ENCODE data around the gene LOXL1. TPM values are rescaled to one million over a fixed set of nuclear protein-coding genes. Genes with fewer than 3 reads are reported as not detected.
A peak's percentile ranks its signal among the peaks of the same experiment; 100 is the strongest.

The LOXL1 gene
- total and polyA plus RNA-seq, 9 of the 15 experiments (the other 6 are each of a cell fraction or from before 2014, with no cell fraction given) = 0.14 TPM; not detected in 8

DNA sequence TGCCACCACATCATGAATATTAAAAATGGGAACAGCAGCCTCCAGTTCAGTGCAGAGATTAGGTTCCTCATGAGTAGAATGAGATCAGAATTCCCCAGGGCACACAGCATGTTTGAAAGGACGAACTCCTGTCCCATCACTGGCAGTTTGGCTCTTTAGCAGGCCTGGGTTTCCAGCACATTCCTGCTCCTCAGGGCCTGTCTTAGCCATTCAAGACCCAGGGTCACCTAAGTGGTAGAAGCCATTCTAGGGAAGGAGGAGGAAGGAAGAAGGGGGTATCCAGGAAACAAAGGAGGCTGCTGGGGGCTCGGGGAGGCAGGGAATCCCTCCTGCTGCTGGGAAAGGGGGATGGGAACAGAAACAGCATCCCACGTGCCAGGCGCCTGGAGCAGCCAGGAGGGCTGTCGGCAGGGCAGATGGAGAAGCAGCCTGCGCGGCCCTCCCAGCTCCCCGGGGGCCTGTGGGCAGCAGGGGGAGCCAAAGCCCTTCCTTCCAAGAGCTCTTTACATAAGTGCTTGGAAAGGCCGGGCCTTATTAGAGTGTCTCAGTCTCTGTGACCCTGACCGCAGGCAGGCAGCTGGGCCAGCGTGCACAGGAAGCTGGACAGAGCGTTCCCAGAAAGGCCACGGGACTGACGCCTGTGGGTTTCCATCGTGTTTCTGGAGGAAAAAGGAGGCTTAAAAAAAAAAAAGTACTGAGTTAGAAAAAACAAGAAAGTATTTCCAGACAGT is 24.7 kb downstream of the LOXL1 start (continued):
- TF ChIP-seq, protein P1, sequence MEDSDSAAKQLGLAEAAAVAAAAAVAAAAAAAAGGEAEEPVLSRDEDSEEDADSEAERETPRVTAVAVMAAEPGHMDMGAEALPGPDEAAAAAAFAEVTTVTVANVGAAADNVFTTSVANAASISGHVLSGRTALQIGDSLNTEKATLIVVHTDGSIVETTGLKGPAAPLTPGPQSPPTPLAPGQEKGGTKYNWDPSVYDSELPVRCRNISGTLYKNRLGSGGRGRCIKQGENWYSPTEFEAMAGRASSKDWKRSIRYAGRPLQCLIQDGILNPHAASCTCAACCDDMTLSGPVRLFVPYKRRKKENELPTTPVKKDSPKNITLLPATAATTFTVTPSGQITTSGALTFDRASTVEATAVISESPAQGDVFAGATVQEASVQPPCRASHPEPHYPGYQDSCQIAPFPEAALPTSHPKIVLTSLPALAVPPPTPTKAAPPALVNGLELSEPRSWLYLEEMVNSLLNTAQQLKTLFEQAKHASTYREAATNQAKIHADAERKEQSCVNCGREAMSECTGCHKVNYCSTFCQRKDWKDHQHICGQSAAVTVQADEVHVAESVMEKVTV (CRISPR knock-in tag; IDR thresholded peaks at IDR 0.05) = peak; percentile 49; the same call in 1 of the 2 replicates
- TF ChIP-seq, protein P2, sequence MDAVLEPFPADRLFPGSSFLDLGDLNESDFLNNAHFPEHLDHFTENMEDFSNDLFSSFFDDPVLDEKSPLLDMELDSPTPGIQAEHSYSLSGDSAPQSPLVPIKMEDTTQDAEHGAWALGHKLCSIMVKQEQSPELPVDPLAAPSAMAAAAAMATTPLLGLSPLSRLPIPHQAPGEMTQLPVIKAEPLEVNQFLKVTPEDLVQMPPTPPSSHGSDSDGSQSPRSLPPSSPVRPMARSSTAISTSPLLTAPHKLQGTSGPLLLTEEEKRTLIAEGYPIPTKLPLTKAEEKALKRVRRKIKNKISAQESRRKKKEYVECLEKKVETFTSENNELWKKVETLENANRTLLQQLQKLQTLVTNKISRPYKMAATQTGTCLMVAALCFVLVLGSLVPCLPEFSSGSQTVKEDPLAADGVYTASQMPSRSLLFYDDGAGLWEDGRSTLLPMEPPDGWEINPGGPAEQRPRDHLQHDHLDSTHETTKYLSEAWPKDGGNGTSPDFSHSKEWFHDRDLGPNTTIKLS (IDR thresholded peaks at IDR 0.05; ENCODE audit: borderline replicate concordance, low read depth) = no peak
- TF ChIP-seq SMARCC2 (IDR thresholded peaks at IDR 0.05; ENCODE audit: low read depth) (no peak), PRPF4 (IDR thresholded peaks at IDR 0.05; ENCODE audit: insufficient read depth, low read depth, low read length, poor library complexity, severe bottlenecking) (no peak), CSDE1 (IDR thresholded peaks at IDR 0.05) (no peak), ZNF217 (CRISPR knock-in tag; IDR thresholded peaks at IDR 0.05) (no peak), L3MBTL2 (IDR thresholded peaks at IDR 0.05) (peak; percentile 51; the same call in 1 of the 2 replicates), MCM2 (IDR thresholded peaks at IDR 0.05; ENCODE audit: low read depth) (no peak), JUN (IDR thresholded peaks at IDR 0.05; ENCODE audit: borderline replicate concordance, low read depth, low read length) (no peak), JUN (CRISPR knock-in tag; IDR thresholded peaks at IDR 0.05; ENCODE audit: borderline replicate concordance) (no peak), HNRNPH1 (optimal IDR thresholded peaks at IDR 0.05; ENCODE audit: low read depth, low read length) (no peak), POLR2AphosphoS5 (IDR thresholded peaks at IDR 0.05; ENCODE audit: control insufficient read depth, insufficient read depth, low read depth, low read length) (no peak), SMARCE1 (IDR thresholded peaks at IDR 0.05) (no peak), ZSCAN32 (CRISPR knock-in tag; IDR thresholded peaks at IDR 0.05) (no peak), HNRNPK (IDR thresholded peaks at IDR 0.05; ENCODE audit: low read depth, low read length, poor library complexity, severe bottlenecking) (no peak), MAZ (CRISPR knock-in tag; conservative IDR thresholded peaks at IDR 0.05 in 1 of 2, IDR thresholded peaks at IDR 0.05 in 1 of 2) (peak in 1 of 2 experiments; percentile 69; a peak in 2 of 4 replicates)
- TF ChIP-seq, protein P3, sequence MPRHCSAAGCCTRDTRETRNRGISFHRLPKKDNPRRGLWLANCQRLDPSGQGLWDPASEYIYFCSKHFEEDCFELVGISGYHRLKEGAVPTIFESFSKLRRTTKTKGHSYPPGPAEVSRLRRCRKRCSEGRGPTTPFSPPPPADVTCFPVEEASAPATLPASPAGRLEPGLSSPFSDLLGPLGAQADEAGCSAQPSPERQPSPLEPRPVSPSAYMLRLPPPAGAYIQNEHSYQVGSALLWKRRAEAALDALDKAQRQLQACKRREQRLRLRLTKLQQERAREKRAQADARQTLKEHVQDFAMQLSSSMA (CRISPR knock-in tag; IDR thresholded peaks at IDR 0.05) = no peak
- TF ChIP-seq, protein P4, sequence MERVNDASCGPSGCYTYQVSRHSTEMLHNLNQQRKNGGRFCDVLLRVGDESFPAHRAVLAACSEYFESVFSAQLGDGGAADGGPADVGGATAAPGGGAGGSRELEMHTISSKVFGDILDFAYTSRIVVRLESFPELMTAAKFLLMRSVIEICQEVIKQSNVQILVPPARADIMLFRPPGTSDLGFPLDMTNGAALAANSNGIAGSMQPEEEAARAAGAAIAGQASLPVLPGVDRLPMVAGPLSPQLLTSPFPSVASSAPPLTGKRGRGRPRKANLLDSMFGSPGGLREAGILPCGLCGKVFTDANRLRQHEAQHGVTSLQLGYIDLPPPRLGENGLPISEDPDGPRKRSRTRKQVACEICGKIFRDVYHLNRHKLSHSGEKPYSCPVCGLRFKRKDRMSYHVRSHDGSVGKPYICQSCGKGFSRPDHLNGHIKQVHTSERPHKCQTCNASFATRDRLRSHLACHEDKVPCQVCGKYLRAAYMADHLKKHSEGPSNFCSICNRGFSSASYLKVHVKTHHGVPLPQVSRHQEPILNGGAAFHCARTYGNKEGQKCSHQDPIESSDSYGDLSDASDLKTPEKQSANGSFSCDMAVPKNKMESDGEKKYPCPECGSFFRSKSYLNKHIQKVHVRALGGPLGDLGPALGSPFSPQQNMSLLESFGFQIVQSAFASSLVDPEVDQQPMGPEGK (CRISPR knock-in tag; IDR thresholded peaks at IDR 0.05; ENCODE audit: borderline replicate concordance) = no peak
- TF ChIP-seq, protein P5, sequence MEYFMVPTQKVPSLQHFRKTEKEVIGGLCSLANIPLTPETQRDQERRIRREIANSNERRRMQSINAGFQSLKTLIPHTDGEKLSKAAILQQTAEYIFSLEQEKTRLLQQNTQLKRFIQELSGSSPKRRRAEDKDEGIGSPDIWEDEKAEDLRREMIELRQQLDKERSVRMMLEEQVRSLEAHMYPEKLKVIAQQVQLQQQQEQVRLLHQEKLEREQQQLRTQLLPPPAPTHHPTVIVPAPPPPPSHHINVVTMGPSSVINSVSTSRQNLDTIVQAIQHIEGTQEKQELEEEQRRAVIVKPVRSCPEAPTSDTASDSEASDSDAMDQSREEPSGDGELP (CRISPR knock-in tag; IDR thresholded peaks at IDR 0.05; ENCODE audit: borderline replicate concordance) = peak; percentile 90

Measured in K562 (cell line).